Measurements from ENCODE around the gene FBXO24. TPM values are rescaled to one million over a fixed set of nuclear protein-coding genes. Genes with fewer than 3 reads are reported as not detected.

Gene FBXO24
- total and polyA plus RNA-seq, 9 of the 15 experiments (the other 6 are each of a cell fraction or from before 2014, with no cell fraction given), result 0.17 to 0.95 (median 0.50) TPM

DNA sequence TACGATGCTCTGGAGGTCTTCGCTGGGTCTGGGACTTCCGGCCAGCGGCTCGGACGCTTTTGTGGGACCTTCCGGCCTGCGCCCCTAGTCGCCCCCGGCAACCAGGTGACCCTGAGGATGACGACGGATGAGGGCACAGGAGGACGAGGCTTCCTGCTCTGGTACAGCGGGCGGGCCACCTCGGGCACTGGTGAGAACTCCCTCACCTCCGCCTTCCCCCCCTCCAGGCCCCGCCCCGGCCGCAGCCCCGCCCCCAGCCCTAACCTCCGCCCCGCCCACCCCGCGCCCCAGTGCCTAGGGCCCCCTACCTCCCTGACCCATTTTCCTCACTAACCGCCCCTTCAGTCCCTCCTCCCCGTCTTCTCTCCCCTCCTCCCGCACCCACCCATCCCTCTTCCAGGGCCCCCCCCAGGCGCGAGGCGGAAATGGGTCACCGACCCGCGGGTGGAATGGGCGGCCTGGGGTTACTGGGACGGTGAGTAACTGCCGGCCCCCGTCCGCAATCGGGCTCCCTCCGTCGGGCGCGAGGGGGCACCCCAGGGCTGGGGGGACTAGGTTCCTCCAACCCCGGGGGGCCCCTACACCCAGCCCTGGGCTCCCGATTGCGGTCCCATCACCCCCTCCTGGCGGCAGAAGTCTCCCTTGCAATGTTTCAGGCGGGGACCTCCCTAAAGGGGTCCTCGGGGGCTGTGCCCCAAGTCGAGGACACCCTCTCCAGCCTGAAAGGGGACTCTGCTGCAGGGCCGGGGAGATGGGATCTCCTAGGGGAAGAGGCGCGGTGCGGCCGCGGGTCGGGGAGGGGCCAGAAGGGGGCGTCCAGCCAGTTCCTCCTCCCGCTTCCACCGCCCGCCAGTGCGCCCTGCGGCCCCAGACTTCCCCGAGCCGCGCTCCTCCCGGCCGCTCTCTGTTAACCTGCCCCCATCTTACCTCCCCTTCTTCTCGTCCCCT, 18.2 kb downstream of the FBXO24 start (continued):
- no peak for TF ChIP-seq POLR3G (IDR thresholded peaks at IDR 0.05; ENCODE audit: extremely low read depth, insufficient read length, insufficient replicate concordance)
- TF ChIP-seq NFE2 (IDR thresholded peaks at IDR 0.05; ENCODE audit: low read depth), result no peak
- TF ChIP-seq FIP1L1 (IDR thresholded peaks at IDR 0.05; ENCODE audit: low read depth, low read length, poor library complexity, severe bottlenecking), result no peak
- no peak for TF ChIP-seq KLF6 (CRISPR knock-in tag; IDR thresholded peaks at IDR 0.05; ENCODE audit: borderline replicate concordance)
- TF ChIP-seq RHOXF2B (CRISPR knock-in tag; conservative IDR thresholded peaks at IDR 0.05), result no peak
- TF ChIP-seq ETV5 (CRISPR knock-in tag; IDR thresholded peaks at IDR 0.05; ENCODE audit: low read depth), result peak; percentile 73
- TF ChIP-seq MCM5 (IDR thresholded peaks at IDR 0.05; ENCODE audit: low read depth), result no peak
- TF ChIP-seq SIN3A (IDR thresholded peaks at IDR 0.05; ENCODE audit: borderline replicate concordance in 2 of 2, control insufficient read depth in 1 of 2, low read depth in 2 of 2, low read length in 2 of 2), result peak; percentile 67 to 91; a peak in 1 of 4 replicates
- TF ChIP-seq ZFP30 (CRISPR knock-in tag; IDR thresholded peaks at IDR 0.05; ENCODE audit: borderline replicate concordance), result no peak
- no peak for TF ChIP-seq POLR2AphosphoS2 (IDR thresholded peaks at IDR 0.05; ENCODE audit: low read length)
- peak; percentile 99 for TF ChIP-seq TARDBP (IDR thresholded peaks at IDR 0.05)
- TF ChIP-seq ZBTB17 (CRISPR knock-in tag; IDR thresholded peaks at IDR 0.05), result no peak
- TF ChIP-seq FOXA3 (CRISPR knock-in tag; conservative IDR thresholded peaks at IDR 0.05 in 1 of 2, IDR thresholded peaks at IDR 0.05 in 1 of 2), result peak in 1 of 2 experiments; percentile 76; a peak in 1 of 4 replicates
- TF ChIP-seq FOSL1 (tag; conservative IDR thresholded peaks at IDR 0.05), result 0 out of 2 replicates have a peak, but pooled peaks have one; percentile 47
- no peak for TF ChIP-seq ILK (tag; IDR thresholded peaks at IDR 0.05; ENCODE audit: borderline replicate concordance, low read depth)
- no peak for TF ChIP-seq CBX8 (IDR thresholded peaks at IDR 0.05; ENCODE audit: borderline replicate concordance, extremely low read depth, low read depth, low read length, poor library complexity, severe bottlenecking)
- no peak for TF ChIP-seq ZNF282 (CRISPR knock-in tag; IDR thresholded peaks at IDR 0.05)
- no peak for TF ChIP-seq ZZZ3 (IDR thresholded peaks at IDR 0.05)
- no peak for TF ChIP-seq CCAR2 (IDR thresholded peaks at IDR 0.05; ENCODE audit: low read depth, low read length)
- no peak for TF ChIP-seq ELK3 (CRISPR knock-in tag; IDR thresholded peaks at IDR 0.05)
- TF ChIP-seq THRA (IDR thresholded peaks at IDR 0.05), result no peak
- TF ChIP-seq GTF2A2 (tag; IDR thresholded peaks at IDR 0.05), result no peak
- TF ChIP-seq BCOR (IDR thresholded peaks at IDR 0.05), result peak; percentile 54
- TF ChIP-seq HMGN3 (IDR thresholded peaks at IDR 0.05; ENCODE audit: borderline replicate concordance, extremely low read depth, insufficient read length, low read depth, low read length), result peak; percentile 78
- no peak for TF ChIP-seq ESRRB (CRISPR knock-in tag; IDR thresholded peaks at IDR 0.05; ENCODE audit: borderline replicate concordance)
- no peak for TF ChIP-seq POLR2AphosphoS5 (IDR thresholded peaks at IDR 0.05; ENCODE audit: control insufficient read depth, insufficient read depth, low read depth, low read length)
